ENCODE measurements around the gene DPH2. TPM values are rescaled to one million over a fixed set of nuclear protein-coding genes. Genes with fewer than 3 reads are reported as not detected.

Gene DPH2
- total and polyA plus RNA-seq, 2 of the 8 experiments (the other 6 are each of a cell fraction or from before 2014, with no cell fraction given), result 64.9 to 92.1 TPM

DNA sequence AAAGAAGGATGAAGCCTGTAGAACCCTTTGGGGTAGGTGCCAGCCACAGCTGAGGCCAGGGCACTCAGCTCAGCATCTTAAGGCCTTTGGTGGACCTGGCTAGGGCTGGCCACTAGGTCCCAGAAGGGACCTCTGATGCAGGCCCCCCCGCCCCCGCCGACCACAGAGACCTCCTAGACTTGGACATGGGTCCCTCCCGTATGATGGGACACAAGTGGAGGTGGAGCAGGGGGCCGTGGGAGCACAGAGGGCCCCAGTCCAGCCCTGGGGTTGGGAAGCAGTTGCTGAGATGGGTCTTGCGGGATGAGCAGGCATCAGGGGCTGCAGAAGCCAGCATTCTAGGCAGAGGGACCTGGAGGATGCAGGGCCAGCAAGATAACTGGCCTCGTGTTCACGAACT is 12.4 kb downstream of the DPH2 start:
- Histone ChIP-seq H3K27me3 (replicated peaks in 1 of 4; ENCODE audit: control insufficient read depth in 3 of 4, extremely low read depth in 1 of 4, insufficient read depth in 3 of 4, low read length in 3 of 4) (no peaks in the 10 kb centered on the region), H2BK20ac (ENCODE audit: low read length) (no peak overlapping the region), H2AFZ (ENCODE audit: low read length) (no peak overlapping the region), H2BK15ac (ENCODE audit: low read length) (no peak overlapping the region), H3K79me2 (ENCODE audit: control insufficient read depth in 1 of 2, insufficient read depth in 2 of 2, low read length in 2 of 2) (peaks cover 0 to 11% of the 10 kb centered on the region in 2 experiments; a peak in 2 of 4 replicates), H3K56ac (replicated peaks; ENCODE audit: insufficient read length, low read depth, low read length) (no peak overlapping the region), H3K4me2 (ENCODE audit: insufficient read depth in 1 of 2, low read depth in 2 of 2, low read length in 2 of 2) (no peak overlapping the region), H3K18ac (ENCODE audit: extremely low read depth, low read length) (no peak overlapping the region), H3K9me3 (ENCODE audit: insufficient read depth in 2 of 2, low read depth in 1 of 2, low read length in 1 of 2) (no peaks in the 10 kb centered on the region), H4K20me1 (replicated peaks in 1 of 2; ENCODE audit: control insufficient read depth in 1 of 2, insufficient read depth in 2 of 2, low read length in 2 of 2) (peaks cover 0 to 27% of the 10 kb centered on the region in 2 experiments), H3K27ac (ENCODE audit: low read depth, low read length) (no peak overlapping the region), H3K4ac (replicated peaks; ENCODE audit: insufficient read length, low read depth, low read length) (no peak overlapping the region), H3K79me1 (ENCODE audit: low read depth, low read length) (peaks cover 20% of the 10 kb centered on the region), H4K91ac (replicated peaks; ENCODE audit: insufficient read length, low read length) (no peak overlapping the region), H3K14ac (ENCODE audit: insufficient read length) (no peak overlapping the region), H3K9ac (replicated peaks in 1 of 4; ENCODE audit: extremely low read depth in 1 of 4, low read depth in 3 of 4, low read length in 3 of 4) (no peak overlapping the region), H2BK12ac (ENCODE audit: low read depth, low read length) (no peak overlapping the region), H2BK5ac (ENCODE audit: low read depth, low read length) (0 out of 2 replicates have a peak overlapping the region, but pooled peaks have one; percentile 35), H3K23ac (ENCODE audit: insufficient read length) (no peak overlapping the region), H3K36me3 (ENCODE audit: control insufficient read depth in 2 of 4, insufficient read depth in 4 of 4, low read length in 3 of 4) (peaks cover 2 to 26% (median 10%) of the 10 kb centered on the region in 4 experiments; a peak in 4 of 8 replicates), H3K4me3 (ENCODE audit: extremely low read depth in 1 of 4, insufficient read depth in 2 of 4, low read depth in 3 of 4, low read length in 4 of 4) (no peak overlapping the region), H2AK5ac (ENCODE audit: low read depth, low read length) (no peak overlapping the region; the same call in 1 of the 2 replicates), H2BK120ac (replicated peaks; ENCODE audit: low read depth, low read length) (no peak overlapping the region), H4K5ac (ENCODE audit: insufficient read length, low read depth, low read length) (no peak overlapping the region), H3K4me1 (replicated peaks in 1 of 4; ENCODE audit: control insufficient read depth in 3 of 4, insufficient read depth in 4 of 4, low read length in 3 of 4) (peaks cover 4 to 13% (median 11%) of the 10 kb centered on the region in 4 experiments), H3K23me2 (ENCODE audit: low read depth, low read length) (peaks cover 16% of the 10 kb centered on the region), H4K8ac (ENCODE audit: extremely low read depth, insufficient read depth, low read length) (0 out of 2 replicates have a peak overlapping the region, but pooled peaks have one; percentile 29)
- 90% methylated on average over 8 of the region's 8 CpGs; no CpG with 5 or more reads in 1 of the 2 experiments for WGBS, 2 experiments (ENCODE audit: extremely low coverage in 1 of 2, insufficient coverage in 1 of 2, insufficient read length in 1 of 2, insufficient replicate concordance in 2 of 2, low coverage in 1 of 2, low lambda C conversion rate in 2 of 2, missing lambda C conversion rate in 1 of 2)
- ChIA-PET POLR2A (ENCODE audit: partially characterized antibody) (interaction anchor here (0.5 to 1.7 kb wide), 3 partner anchors 9 to 81 kb away, joined by 3 read pairs; partner anchors contain the start of gene CCDC24), CTCF (ENCODE audit: partially characterized antibody) (no interaction called here)
- DNase-seq (ENCODE audit: low read depth in 1 of 2, low spot score in 2 of 2), result no peak
- FAIRE-seq, result no peak
- TF ChIP-seq KDM1A (IDR thresholded peaks at IDR 0.05; ENCODE audit: borderline replicate concordance, low read length) (no peak), BCL11A (IDR thresholded peaks at IDR 0.05; ENCODE audit: low read depth in 2 of 2, low read length in 2 of 2) (no peak), ASH2L (IDR thresholded peaks at IDR 0.05; ENCODE audit: low read length) (no peak), SAP30 (IDR thresholded peaks at IDR 0.05; ENCODE audit: insufficient read depth, insufficient replicate concordance, low read length) (no peak), KDM5A (IDR thresholded peaks at IDR 0.05; ENCODE audit: low read length) (no peak), GTF2F1 (IDR thresholded peaks at IDR 0.05; ENCODE audit: borderline replicate concordance, low read depth, low read length) (no peak), CHD1 (IDR thresholded peaks at IDR 0.05; ENCODE audit: low read depth, low read length) (no peak), CTBP2 (IDR thresholded peaks at IDR 0.05; ENCODE audit: borderline replicate concordance, insufficient read depth, insufficient read length, low read length) (no peak), JUND (IDR thresholded peaks at IDR 0.05; ENCODE audit: low read length) (no peak), RAD21 (IDR thresholded peaks at IDR 0.05 in 1 of 2, conservative IDR thresholded peaks at IDR 0.05 in 1 of 2; ENCODE audit: low read depth in 2 of 2, low read length in 2 of 2) (no peak), CBX5 (IDR thresholded peaks at IDR 0.05; ENCODE audit: low read depth, low read length) (no peak), NRF1 (IDR thresholded peaks at IDR 0.05; ENCODE audit: low read depth, low read length) (no peak), EZH2 (IDR thresholded peaks at IDR 0.05; ENCODE audit: low read depth, low read length, severe bottlenecking) (no peak)

Data from H1 (cell line).